ENCODE measurements around the gene USP13. TPM values are rescaled to one million over a fixed set of nuclear protein-coding genes. Genes with fewer than 3 reads are reported as not detected.

USP13 gene
- total and polyA plus RNA-seq, 2 donors (not counting 1 experiment from before 2014, with no cell fraction given): 1.9 to 13.2 TPM

GRCh38 chr3:179744667-179745066, 91.8 kb downstream of the USP13 start:
- H3K4me3 Mint-ChIP-seq: no peak overlapping the region
- no peak overlapping the region for H3K27ac Mint-ChIP-seq
- no peak for ATAC-seq (ENCODE audit: low read depth)
- Histone ChIP-seq H3K4me2 (replicated peaks; ENCODE audit: low read depth, low read length, poor library complexity, severe bottlenecking) (no peak overlapping the region), H3K27ac (ENCODE audit: low read length in 2 of 2) (no peak overlapping the region), H3K4me1 (ENCODE audit: control insufficient read depth in 2 of 2, insufficient read depth in 2 of 2, low read length in 2 of 2) (no peaks in the 10 kb centered on the region), H2AFZ (ENCODE audit: insufficient read depth, low read depth, low read length, poor library complexity, severe bottlenecking) (no peak overlapping the region), H3K27me3 (replicated peaks in 1 of 4; ENCODE audit: control extremely low read depth in 1 of 4, control insufficient read depth in 3 of 4, insufficient read depth in 4 of 4, low read length in 3 of 4) (no peaks in the 10 kb centered on the region), H3K79me2 (ENCODE audit: control insufficient read depth, insufficient read depth, low read length) (no peaks in the 10 kb centered on the region), H3K36me3 (replicated peaks in 1 of 2; ENCODE audit: control extremely low read depth in 1 of 2, control insufficient read depth in 1 of 2, extremely low read depth in 1 of 2, insufficient read depth in 2 of 2, low read length in 1 of 2) (peaks cover 0 to 28% of the 10 kb centered on the region in 2 experiments), H4K20me1 (ENCODE audit: control insufficient read depth, insufficient read depth, low read length, poor library complexity, severe bottlenecking) (no peaks in the 10 kb centered on the region), H3K9me3 (ENCODE audit: control extremely low read depth in 1 of 3, control insufficient read depth in 2 of 3, insufficient read depth in 1 of 3, low read length in 2 of 3) (no peaks in the 10 kb centered on the region), H3K9ac (ENCODE audit: low read length) (no peak overlapping the region), H3K4me3 (ENCODE audit: control extremely low read depth in 1 of 5, extremely low read depth in 1 of 5, insufficient read depth in 1 of 5, low read depth in 2 of 5, low read length in 4 of 5) (no peak overlapping the region)
- ChIA-PET CTCF (no interaction called here), POLR2A (no interaction called here)
- TF ChIP-seq EZH2 (IDR thresholded peaks at IDR 0.05; ENCODE audit: borderline replicate concordance, insufficient read depth, low read depth, low read length, poor library complexity, severe bottlenecking): no peak
- TF ChIP-seq, protein P1, sequence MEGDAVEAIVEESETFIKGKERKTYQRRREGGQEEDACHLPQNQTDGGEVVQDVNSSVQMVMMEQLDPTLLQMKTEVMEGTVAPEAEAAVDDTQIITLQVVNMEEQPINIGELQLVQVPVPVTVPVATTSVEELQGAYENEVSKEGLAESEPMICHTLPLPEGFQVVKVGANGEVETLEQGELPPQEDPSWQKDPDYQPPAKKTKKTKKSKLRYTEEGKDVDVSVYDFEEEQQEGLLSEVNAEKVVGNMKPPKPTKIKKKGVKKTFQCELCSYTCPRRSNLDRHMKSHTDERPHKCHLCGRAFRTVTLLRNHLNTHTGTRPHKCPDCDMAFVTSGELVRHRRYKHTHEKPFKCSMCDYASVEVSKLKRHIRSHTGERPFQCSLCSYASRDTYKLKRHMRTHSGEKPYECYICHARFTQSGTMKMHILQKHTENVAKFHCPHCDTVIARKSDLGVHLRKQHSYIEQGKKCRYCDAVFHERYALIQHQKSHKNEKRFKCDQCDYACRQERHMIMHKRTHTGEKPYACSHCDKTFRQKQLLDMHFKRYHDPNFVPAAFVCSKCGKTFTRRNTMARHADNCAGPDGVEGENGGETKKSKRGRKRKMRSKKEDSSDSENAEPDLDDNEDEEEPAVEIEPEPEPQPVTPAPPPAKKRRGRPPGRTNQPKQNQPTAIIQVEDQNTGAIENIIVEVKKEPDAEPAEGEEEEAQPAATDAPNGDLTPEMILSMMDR (IDR thresholded peaks at IDR 0.05): no peak
- no peaks in the 10 kb centered on the region for H3K9me3 Mint-ChIP-seq (ENCODE audit: insufficient read depth)
- H3K4me1 Mint-ChIP-seq: no peaks in the 10 kb centered on the region
- no peaks in the 10 kb centered on the region for H3K27me3 Mint-ChIP-seq
- intact Hi-C loops (cut with micrococcal nuclease): no loop called here
- WGBS (ENCODE audit: insufficient coverage): 97% methylated on average over 5 of the region's 5 CpGs
- DNase-seq: no peak

- no peak for TF ChIP-seq EZH2 (IDR thresholded peaks at IDR 0.05; ENCODE audit: borderline replicate concordance, insufficient read depth, low read depth, low read length, poor library complexity, severe bottlenecking)
- TF ChIP-seq, protein P1 (IDR thresholded peaks at IDR 0.05): no peak
- no peaks in the 10 kb centered on the region for H3K4me1 ChIP-seq (ENCODE audit: control insufficient read depth in 2 of 2, insufficient read depth in 2 of 2, low read length in 2 of 2)
- DNase-seq (no peak), ATAC-seq (ENCODE audit: low read depth) (no peak)
- no peak overlapping the region for H3K4me2 ChIP-seq (replicated peaks; ENCODE audit: low read depth, low read length, poor library complexity, severe bottlenecking)
- Mint-ChIP-seq H3K27ac (no peak overlapping the region), H3K4me1 (no peaks in the 10 kb centered on the region), H3K4me3 (no peak overlapping the region), H3K27me3 (no peaks in the 10 kb centered on the region), H3K9me3 (ENCODE audit: insufficient read depth) (no peaks in the 10 kb centered on the region)
- H3K27ac ChIP-seq (ENCODE audit: low read length in 2 of 2): no peak overlapping the region
- H3K79me2 ChIP-seq (ENCODE audit: control insufficient read depth, insufficient read depth, low read length): no peaks in the 10 kb centered on the region
- CTCF ChIA-PET: no interaction called here
- POLR2A ChIA-PET: no interaction called here
- no peaks in the 10 kb centered on the region for H3K27me3 ChIP-seq (replicated peaks in 1 of 4; ENCODE audit: control extremely low read depth in 1 of 4, control insufficient read depth in 3 of 4, insufficient read depth in 4 of 4, low read length in 3 of 4)
- peaks cover 0 to 26% of the 10 kb centered on the region in 2 experiments for H3K36me3 ChIP-seq (replicated peaks in 1 of 2; ENCODE audit: control extremely low read depth in 1 of 2, control insufficient read depth in 1 of 2, extremely low read depth in 1 of 2, insufficient read depth in 2 of 2, low read length in 1 of 2)
- H3K4me3 ChIP-seq (ENCODE audit: control extremely low read depth in 1 of 5, extremely low read depth in 1 of 5, insufficient read depth in 1 of 5, low read depth in 2 of 5, low read length in 4 of 5): no peak overlapping the region
- H3K9me3 ChIP-seq (ENCODE audit: control extremely low read depth in 1 of 3, control insufficient read depth in 2 of 3, insufficient read depth in 1 of 3, low read length in 2 of 3): no peaks in the 10 kb centered on the region
- no peak overlapping the region for H3K9ac ChIP-seq (ENCODE audit: low read length)
- no peaks in the 10 kb centered on the region for H4K20me1 ChIP-seq (ENCODE audit: control insufficient read depth, insufficient read depth, low read length, poor library complexity, severe bottlenecking)
- 100% methylated on average over 1 of the region's 4 CpGs for WGBS (ENCODE audit: insufficient coverage)
- no peak overlapping the region for H2AFZ ChIP-seq (ENCODE audit: insufficient read depth, low read depth, low read length, poor library complexity, severe bottlenecking)
- intact Hi-C loops (cut with micrococcal nuclease): no loop called here
Observed at GRCh38 chr3:179745079-179745478, 92.2 kb downstream of the USP13 start.
